ENCODE data around the gene EPAS1. TPM values are rescaled to one million over a fixed set of nuclear protein-coding genes. Genes with fewer than 3 reads are reported as not detected.

EPAS1 gene
- total RNA-seq, 1 donor from 2014 or later = 0.47 TPM

DNA sequence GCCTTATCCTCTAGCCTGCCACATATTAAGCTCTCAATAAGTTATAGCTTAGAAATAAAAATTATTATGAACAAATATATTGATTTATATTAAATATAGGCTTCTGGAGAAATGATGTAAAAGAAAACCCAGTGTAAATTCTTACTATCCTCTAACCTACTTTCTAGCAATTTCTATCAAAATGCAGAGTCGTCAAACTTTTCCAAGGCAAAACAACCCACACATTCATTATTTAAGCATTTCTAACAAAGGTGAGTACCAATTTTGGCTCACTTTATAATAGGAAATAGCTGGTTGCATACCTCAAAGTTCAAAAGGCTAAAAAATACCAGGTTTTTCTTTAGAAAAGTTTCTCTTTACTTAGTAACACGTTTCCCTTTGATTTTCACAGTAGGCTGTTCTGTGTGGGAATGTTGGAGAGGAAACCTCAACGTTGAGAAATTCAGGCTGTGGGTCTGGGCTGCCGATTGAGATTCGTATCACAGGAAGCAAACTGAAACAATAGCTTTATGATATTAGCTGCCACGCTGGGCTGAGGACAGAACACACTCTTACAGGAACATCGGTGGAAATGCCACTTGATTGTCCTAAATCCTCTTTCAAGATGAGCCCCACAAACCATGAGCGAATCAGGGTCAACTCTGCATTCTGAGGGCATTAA is 53.0 kb downstream of the EPAS1 start:
- peaks cover 17% of the 10 kb centered on the region for H3K4me1 Mint-ChIP-seq
- DNase-seq (no peak), ATAC-seq (ENCODE audit: low read depth) (no peak)
- TF ChIP-seq CTCF (IDR thresholded peaks at IDR 0.05) = no peak
- H3K27me3 Mint-ChIP-seq = peaks cover 11% of the 10 kb centered on the region
- H3K4me3 Mint-ChIP-seq = no peak overlapping the region
- no peaks in the 10 kb centered on the region for H3K9me3 Mint-ChIP-seq
- H3K36me3 Mint-ChIP-seq (ENCODE audit: low read depth) = no peaks in the 10 kb centered on the region
- POLR2A ChIA-PET = no interaction called here
- H3K27ac Mint-ChIP-seq = no peak overlapping the region
- CTCF ChIA-PET = no interaction called here
- intact Hi-C loops (cut with micrococcal nuclease) = no loop called here

GRCh38 chr2:46351098-46351749 is 54.0 kb downstream of the EPAS1 start:
- no peak for TF ChIP-seq CTCF (IDR thresholded peaks at IDR 0.05)
- Mint-ChIP-seq H3K36me3 (ENCODE audit: low read depth) (no peaks in the 10 kb centered on the region), H3K27me3 (peaks cover 11% of the 10 kb centered on the region), H3K4me1 (peaks cover 17% of the 10 kb centered on the region), H3K27ac (no peak overlapping the region), H3K9me3 (no peaks in the 10 kb centered on the region), H3K4me3 (peak overlapping the region; percentile 69)
- intact Hi-C loops (cut with micrococcal nuclease) = no loop called here
- ChIA-PET POLR2A (no interaction called here), CTCF (no interaction called here)
- DNase-seq (no peak), ATAC-seq (ENCODE audit: low read depth) (peak; percentile 10)

DNA sequence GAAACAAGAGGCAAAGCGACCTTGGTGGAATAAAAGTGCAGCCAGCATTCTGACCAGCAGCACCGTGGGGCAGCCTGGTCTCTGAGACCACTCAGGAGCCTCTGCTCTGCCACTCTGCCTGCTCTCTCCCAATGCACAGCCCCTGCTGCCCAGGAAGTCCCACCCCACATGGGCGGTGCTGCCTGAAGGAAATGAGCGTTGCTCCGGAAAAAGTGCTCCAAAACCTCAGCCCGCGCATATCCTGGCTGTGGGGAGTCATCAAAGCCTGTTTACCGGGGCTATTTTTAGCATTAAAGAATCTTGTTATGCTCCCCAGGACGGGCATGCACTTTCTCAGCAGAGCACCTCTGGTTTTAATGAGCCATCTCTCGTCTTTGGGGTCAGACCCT is 54.5 kb downstream of the EPAS1 start:
- CTCF ChIA-PET = no interaction called here
- DNase-seq (no peak), ATAC-seq (ENCODE audit: low read depth) (peak; percentile 45)
- no peaks in the 10 kb centered on the region for H3K9me3 Mint-ChIP-seq
- H3K36me3 Mint-ChIP-seq (ENCODE audit: low read depth) = no peaks in the 10 kb centered on the region
- H3K4me3 Mint-ChIP-seq = peak overlapping the region; percentile 69
- intact Hi-C loops (cut with micrococcal nuclease) = no loop called here
- H3K27ac Mint-ChIP-seq = no peak overlapping the region
- H3K4me1 Mint-ChIP-seq = peaks cover 17% of the 10 kb centered on the region
- H3K27me3 Mint-ChIP-seq = peaks cover 8% of the 10 kb centered on the region
- POLR2A ChIA-PET = no interaction called here
- no peak for TF ChIP-seq CTCF (IDR thresholded peaks at IDR 0.05)

DNA sequence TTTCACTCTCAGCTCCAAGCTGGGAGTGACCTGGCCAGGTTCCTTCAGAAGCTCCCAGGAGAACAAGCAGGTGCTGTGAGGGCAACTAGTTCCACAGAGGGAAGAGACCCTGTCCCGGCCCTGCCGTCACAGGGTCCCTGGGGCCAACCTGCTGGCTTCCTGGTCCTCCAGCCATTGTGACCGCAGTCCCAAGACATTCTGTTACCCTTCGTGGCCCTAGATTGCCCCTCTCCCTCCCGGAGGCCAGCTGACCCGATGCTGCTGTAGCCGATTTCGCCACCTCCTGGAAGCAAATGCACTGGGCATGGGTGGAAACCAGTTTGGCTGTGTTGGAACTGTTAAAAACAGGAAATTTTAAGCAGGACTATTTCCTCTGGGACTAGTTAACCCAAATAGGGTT is 55.4 kb downstream of the EPAS1 start:
- no peak for TF ChIP-seq CTCF (IDR thresholded peaks at IDR 0.05)
- CTCF ChIA-PET = interaction anchor here (1.7 kb wide), 1 partner anchor 11 kb away, joined by 4 read pairs; no protein-coding TSS in a partner anchor

DNA sequence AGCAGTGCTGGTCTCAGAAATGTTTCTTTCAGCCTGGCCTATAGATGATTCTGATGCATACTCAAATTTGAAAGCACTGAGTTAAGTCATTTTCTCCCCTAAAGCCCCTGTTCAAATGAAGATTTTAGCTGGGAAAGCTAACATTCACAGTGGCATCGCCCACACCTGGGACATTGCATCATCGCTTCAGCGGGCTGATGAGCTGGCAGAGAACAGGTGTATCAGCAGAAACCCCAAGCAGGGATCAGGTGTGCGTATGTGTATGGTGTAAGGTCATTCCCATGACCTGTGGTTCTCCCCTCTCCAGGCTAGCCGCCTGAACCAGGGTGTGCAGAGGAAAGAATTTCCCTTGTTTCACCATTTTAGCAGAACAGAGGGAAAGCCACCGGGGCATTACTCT is 56.3 kb downstream of the EPAS1 start:
- ChIA-PET CTCF (interaction anchor here (1.7 kb wide), 1 partner anchor 10 kb away, joined by 4 read pairs; no protein-coding TSS in a partner anchor), POLR2A (no interaction called here)
- Mint-ChIP-seq H3K9me3 (no peaks in the 10 kb centered on the region), H3K4me1 (peaks cover 17% of the 10 kb centered on the region), H3K27ac (no peak overlapping the region), H3K27me3 (peaks cover 8% of the 10 kb centered on the region), H3K36me3 (ENCODE audit: low read depth) (no peaks in the 10 kb centered on the region), H3K4me3 (no peak overlapping the region)
- intact Hi-C loops (cut with micrococcal nuclease) = no loop called here
- TF ChIP-seq CTCF (IDR thresholded peaks at IDR 0.05) = no peak
- DNase-seq = no peak
- no peak for ATAC-seq (ENCODE audit: low read depth)

More for the DNA sequence above, 55.4 kb downstream of the EPAS1 start:
- ATAC-seq (ENCODE audit: low read depth) = no peak
- DNase-seq = no peak
- H3K27ac Mint-ChIP-seq = no peak overlapping the region
- no peaks in the 10 kb centered on the region for H3K9me3 Mint-ChIP-seq
- intact Hi-C loops (cut with micrococcal nuclease) = no loop called here
- peaks cover 8% of the 10 kb centered on the region for H3K27me3 Mint-ChIP-seq
- H3K36me3 Mint-ChIP-seq (ENCODE audit: low read depth) = no peaks in the 10 kb centered on the region
- peaks cover 17% of the 10 kb centered on the region for H3K4me1 Mint-ChIP-seq
- POLR2A ChIA-PET = no interaction called here
- no peak overlapping the region for H3K4me3 Mint-ChIP-seq

Measured in activated B cell treated with CpG ODN at 0.5 μM for 24 hours (primary cell).